Psoas muscle (tissue), 8 donors: ENCODE measurements around the gene VMO1. TPM values are rescaled to one million over a fixed set of nuclear protein-coding genes. Genes with fewer than 3 reads are reported as not detected.
"Not testable (repeated sequence)": the region's sequence is repeated elsewhere in the genome, so short reads cannot be mapped to it uniquely, and the experiment has no call there.

Experiments used
- ATAC-seq, 4 donors: fragments of 200-7000 bp; cut with Tn5 transposase; one replicate each; pipeline ENCODE4 v1.9.1; 2020; ENCODE audit warnings: moderate library complexity in 3 of 4, mild to moderate bottlenecking in 2 of 4
- DNase-seq, 2 donors: peaks; one replicate each; pipeline ENCODE4 v3.0.0-alpha.2; 2020
- H3K27ac ChIP-seq: fragments of 200-600 bp; one replicate; pipeline ENCODE4 v1.8.0; 2022
- H3K27me3 ChIP-seq, 3 donors: fragments of 200-600 bp in 1 of 3; one replicate each; pipeline versions ENCODE4 v1.6.1 to v1.8.0; 2013 to 2022; ENCODE audit warnings: low read length in 2 of 3, mild to moderate bottlenecking in 2 of 3, moderate library complexity in 1 of 3; ENCODE audit not compliant: insufficient read depth in 3 of 3
- H3K36me3 ChIP-seq, 2 donors: fragments of 200-600 bp in 1 of 2; one replicate each; pipeline versions ENCODE4 v1.6.1 to v1.8.0; 2013 to 2022; ENCODE audit warnings: low read depth in 1 of 2, mild to moderate bottlenecking in 1 of 2, moderate library complexity in 1 of 2; ENCODE audit not compliant: insufficient read depth in 1 of 2
- H3K4me1 ChIP-seq: fragments of 200-600 bp; one replicate; pipeline ENCODE4 v1.8.0; 2022
- H3K4me3 ChIP-seq: fragments of 200-600 bp; one replicate; pipeline ENCODE4 v1.8.0; 2022; ENCODE audit warnings: mild to moderate bottlenecking
- H3K9me3 ChIP-seq: fragments of 200-600 bp; one replicate; pipeline ENCODE4 v1.8.0; 2022
- CTCF ChIP-seq: fragments of 200-600 bp; IDR thresholded peaks from one replicate; pipeline ENCODE4 v1.8.0; 2022; ENCODE audit warnings: antibody characterized with exemption
- WGBS, 3 donors: extraction: QIAGEN DNeasy Blood & Tissue Kit; methylation state at CpG; one replicate each; pipeline versions ENCODE4 v1.1.6 to v1.1.7; 2013; 5-methylcytosine and 5-hydroxymethylcytosine counted together
- intact Hi-C, 2 donors: fragments of 100-400 bp; cut with DNase I; formaldehyde crosslinking; loops; one replicate each; pipeline versions ENCODE4 v1.11.0 to v1.14.2; 2022
- long read RNA-seq, 2 donors: library from polyadenylated mRNA; unstranded; transcript quantifications; one replicate each; pipeline ENCODE4 v2.0.0, GENCODE V29; 2021
- polyA plus RNA-seq, 3 donors: library from polyadenylated mRNA; stranded (reverse); fragments of 200-250 nt; gene quantifications; one replicate each; pipeline ENCODE4 v1.2.3, GENCODE V29; 2013
- total RNA-seq, 4 donors: library from RNA; stranded (reverse); fragmentation: NEBNext Ultra II Directional in 2 of 4; extraction: Animal tissue kit (Norgen Biotek cat#: 25700) in 2 of 4; gene quantifications; one replicate each; pipeline versions ENCODE4 v1.2.1 to v1.2.4, GENCODE V29; 2021 to 2023
- donor health status: healthy with polysubstance abuse.
- donor health status: DM: no; HTN: no; CAD: no; lungs with moderate emphysema.
- donor health status: Bipolar disorder and iron deficiency.
- donor health status: healthy.
- donor health status: DM: yes; HTN: yes; CAD: no.
- donor health status: DM: no; HTN: no; CAD: no.
- donor health status: DM: no; HTN: no; CAD: no.
- donor health status: DM: yes; HTN: yes; CAD: no.

VMO1 gene
- total RNA-seq (under 1 TPM; 0.42 to 0.84 (median 0.64) TPM), polyA plus RNA-seq (1 to 10 TPM in 2 of 3 donors, under 1 TPM in 1; 0.84 to 3.1 (median 1.8) TPM)
- long read RNA-seq, donor 1: 0 reads
- long read RNA-seq, donor 2: 0 reads

- no peak within 1 kb of the TSS for H3K27ac ChIP-seq
- H3K36me3 ChIP-seq: no peaks in the 10 kb centered on the region
- peak in 1 of 2 donors; percentile 61 for DNase-seq
- intact Hi-C loops: loop anchor here (2.0 kb wide), 3 partner anchors 53 to 103 kb away; no protein-coding TSS in a partner anchor
- no peak for TF ChIP-seq CTCF
- no peak for ATAC-seq
- 4% methylated on average over 24 of the region's 24 CpGs for WGBS, 3 donors
- H3K27me3 ChIP-seq: peaks cover 0 to 51% (median 12%) of the 10 kb centered on the region in 3 donors
- H3K9me3 ChIP-seq: no peaks in the 10 kb centered on the region
- peaks cover 26% of the 10 kb centered on the region for H3K4me1 ChIP-seq
- peak within 1 kb of the TSS; percentile 52 for H3K4me3 ChIP-seq
Measured at GRCh38 chr17:4786106-4786511, at the start of gene VMO1. VMO1 (minus strand) TSS chr17:4786364; CDS start chr17:4786352, 12 bp downstream.

- ATAC-seq (no peak), DNase-seq (no peak)
- no peak for TF ChIP-seq CTCF
- Histone ChIP-seq H3K27ac (peak overlapping the region; percentile 94), H3K36me3 (no peaks in the 10 kb centered on the region), H3K4me3 (peak overlapping the region; percentile 98), H3K4me1 (peaks cover 30% of the 10 kb centered on the region), H3K27me3 (no peaks in the 10 kb centered on the region), H3K9me3 (no peaks in the 10 kb centered on the region)
- intact Hi-C loops: loop anchor here (5.0 to 10.0 kb wide), 2 partner anchors 37 to 50 kb away; partner anchors contain the start of gene PSMB6 (in 1 of the 2)
- 63 to 74% (median 70%) methylated on average over 4 of the region's 4 CpGs for WGBS, 3 donors
Measured at GRCh38 chr17:4834681-4835020, 48.5 kb upstream of the VMO1 start.

GRCh38 chr17:4833941-4834680 lies 47.9 kb upstream of the VMO1 start:
- DNase-seq (no peak), ATAC-seq (no peak)
- no peaks in the 10 kb centered on the region for H3K36me3 ChIP-seq
- 11 to 15% (median 11%) methylated on average over 15 of the region's 15 CpGs for WGBS, 3 donors
- H3K27ac ChIP-seq: peak overlapping the region; percentile 94
- H3K4me1 ChIP-seq: peaks cover 26% of the 10 kb centered on the region
- H3K4me3 ChIP-seq: peak overlapping the region; percentile 98
- intact Hi-C loops: loop anchor here (10.0 kb wide), 1 partner anchor 51 kb away; no protein-coding TSS in a partner anchor
- TF ChIP-seq CTCF: no peak
- no peaks in the 10 kb centered on the region for H3K27me3 ChIP-seq
- no peaks in the 10 kb centered on the region for H3K9me3 ChIP-seq

GRCh38 chr17:4833178-4833940 lies 47.2 kb upstream of the VMO1 start, which contains the start of gene MINK1:
MINK1 (plus strand) TSS chr17:4833340; CDS start chr17:4833584, 244 bp downstream.
- Histone ChIP-seq H3K4me1 (peaks cover 25% of the 10 kb centered on the region), H3K27ac (peak within 1 kb of the TSS; percentile 94), H3K4me3 (peak within 1 kb of the TSS; percentile 98), H3K27me3 (no peaks in the 10 kb centered on the region), H3K9me3 (no peaks in the 10 kb centered on the region), H3K36me3 (no peaks in the 10 kb centered on the region)
- intact Hi-C loops: loop anchor here (10.0 kb wide), 1 partner anchor 51 kb away; no protein-coding TSS in a partner anchor
- no peak for TF ChIP-seq CTCF
- ATAC-seq (peak; percentile 98 to 99 (median 98)), DNase-seq (peak; percentile 91 to 95)
- WGBS, 3 donors: 0 to 1% (median 0%) methylated on average over 39 to 91 of the region's 91 CpGs

- intact Hi-C loops: loop anchor here (10.0 kb wide), 1 partner anchor 52 kb away; no protein-coding TSS in a partner anchor
- H3K27me3 ChIP-seq, ATAC-seq, H3K36me3 ChIP-seq, H3K9me3 ChIP-seq, DNase-seq: not testable (repeated sequence)
- peak overlapping the region; percentile 98 for H3K4me3 ChIP-seq
- H3K4me1 ChIP-seq: peaks cover 20% of the 10 kb centered on the region
- 0 to 2% (median 0%) methylated on average over 8 to 10 of the region's 17 CpGs for WGBS, 3 donors
- H3K27ac ChIP-seq: peak overlapping the region; percentile 94
Measured at GRCh38 chr17:4832829-4833177, 46.6 kb upstream of the VMO1 start.
